GM19455 (cell line): Measurements from ENCODE around the gene SESN1.

Experiments
- ATAC-seq: cut with Tn5 transposase; IDR thresholded peaks from one replicate; pipeline ENCODE4 v1.9.1; 2021; ENCODE audit not compliant: unreplicated experiment

The SESN1 gene

DNA sequence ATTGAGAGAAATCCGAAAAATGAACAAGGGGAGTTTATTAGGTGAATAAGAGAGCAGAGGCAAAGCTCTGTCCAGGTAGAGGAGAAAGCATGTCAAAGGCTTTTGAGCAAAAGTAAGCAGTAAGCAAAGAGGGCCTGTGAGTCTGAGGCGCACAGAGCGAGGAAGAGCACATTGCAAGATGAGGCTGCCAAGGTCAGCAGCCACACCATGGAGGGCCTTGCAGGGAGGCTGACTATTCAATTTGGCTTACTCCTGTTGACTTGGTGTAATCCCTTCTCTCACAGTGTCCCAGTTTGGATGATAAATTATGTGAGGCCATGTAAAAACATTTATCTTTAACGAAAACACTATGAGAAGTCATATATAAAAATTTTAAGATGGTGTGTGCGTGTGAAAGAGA lies 32.4 kb downstream of the SESN1 start:
- ATAC-seq, result no peak

DNA sequence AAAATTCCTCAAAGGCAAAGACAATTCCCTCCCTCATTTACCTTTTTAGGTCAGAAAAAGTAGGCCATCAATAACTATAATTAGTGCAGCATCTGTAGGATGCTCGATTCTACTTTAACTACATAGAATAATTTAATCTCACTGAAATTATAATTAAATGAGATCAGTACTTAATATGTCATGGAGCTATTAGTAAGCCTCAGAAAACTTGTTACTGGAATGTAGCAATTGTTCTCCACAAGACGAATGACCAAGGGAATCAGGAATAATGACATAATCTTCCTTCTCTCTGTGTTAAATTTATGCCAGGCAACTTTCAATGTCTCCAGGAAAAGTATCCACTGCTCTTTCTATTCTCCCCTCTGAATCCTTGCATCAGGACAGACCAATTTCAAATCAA lies 34.1 kb downstream of the SESN1 start:
- ATAC-seq, result no peak

DNA sequence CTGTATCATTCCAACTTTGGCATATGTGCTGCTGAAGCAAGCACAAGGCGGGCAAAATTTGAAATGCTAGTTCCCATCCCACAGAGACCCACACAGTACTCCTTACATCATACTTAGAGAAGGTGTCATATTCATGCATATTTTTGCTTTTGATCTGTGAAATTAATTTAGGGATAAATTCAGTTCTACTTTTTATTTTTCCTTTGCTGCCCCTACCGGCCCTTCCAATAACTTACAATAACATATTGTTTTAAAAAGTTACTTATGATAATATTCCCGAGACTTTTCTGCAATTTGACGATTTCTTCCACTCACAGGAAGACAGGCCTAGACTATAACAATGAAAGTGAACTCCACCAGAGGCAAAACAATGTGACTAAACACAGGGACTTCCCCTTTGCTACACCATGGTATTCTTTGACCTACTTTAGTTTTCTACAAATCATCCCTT lies 35.0 kb downstream of the SESN1 start:
- no peak for ATAC-seq

DNA sequence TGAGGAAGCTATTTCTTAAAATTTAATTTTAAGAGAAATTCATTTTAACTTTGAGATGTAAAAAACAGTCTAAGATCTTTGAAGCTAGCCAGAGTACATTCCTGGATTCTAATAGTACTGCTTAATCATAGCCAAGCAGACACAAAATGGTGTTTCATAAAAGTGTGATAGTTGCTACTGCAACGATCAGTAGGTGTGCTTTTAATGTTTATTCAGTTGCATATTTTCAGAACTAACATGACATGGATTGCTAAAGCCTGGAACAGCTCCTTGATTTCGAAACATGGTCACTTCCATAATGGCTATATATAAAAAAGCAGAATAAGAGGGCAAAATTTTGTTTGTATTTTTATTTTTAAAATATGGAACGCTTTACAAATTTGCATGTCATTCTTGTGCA lies 35.5 kb downstream of the SESN1 start:
- no peak for ATAC-seq

DNA sequence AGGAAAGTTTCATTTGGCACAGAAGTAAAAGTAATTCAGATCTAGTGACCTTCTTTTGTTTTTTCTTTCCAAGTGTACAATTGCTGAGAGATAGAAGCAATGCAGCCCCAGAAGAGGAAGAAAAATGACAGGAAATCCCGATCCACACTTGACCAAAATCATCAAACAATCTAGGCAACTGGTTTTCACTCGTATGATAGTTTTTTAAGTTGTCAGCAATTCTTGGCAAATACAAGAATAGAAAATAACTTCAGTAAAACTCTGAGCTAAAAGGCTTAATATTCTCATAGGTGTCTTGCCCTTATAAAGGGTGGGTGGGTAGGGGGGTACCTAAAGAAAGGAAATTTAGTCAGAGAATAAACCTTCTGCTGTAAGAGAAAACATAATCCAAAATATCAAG lies 36.0 kb downstream of the SESN1 start:
- ATAC-seq, result no peak

DNA sequence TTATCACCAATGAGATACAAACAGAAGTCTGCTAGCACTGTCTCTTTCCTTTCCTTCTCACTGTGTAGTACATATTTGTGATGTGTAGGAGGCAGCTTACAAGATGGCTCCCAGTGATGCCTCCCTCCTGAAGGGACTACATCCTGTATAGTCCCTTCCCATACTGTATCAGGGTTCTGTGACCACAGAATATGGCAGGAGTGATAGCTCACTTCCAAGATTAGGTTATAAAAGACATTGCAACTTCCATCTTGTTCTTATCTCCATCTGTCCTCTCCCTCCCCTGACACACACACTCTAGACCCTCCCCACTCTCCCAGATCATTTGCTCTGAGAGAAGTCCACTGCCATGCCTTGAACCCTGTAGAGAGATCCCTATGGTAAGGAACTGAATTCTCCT lies 38.0 kb downstream of the SESN1 start:
- ATAC-seq, result no peak

DNA sequence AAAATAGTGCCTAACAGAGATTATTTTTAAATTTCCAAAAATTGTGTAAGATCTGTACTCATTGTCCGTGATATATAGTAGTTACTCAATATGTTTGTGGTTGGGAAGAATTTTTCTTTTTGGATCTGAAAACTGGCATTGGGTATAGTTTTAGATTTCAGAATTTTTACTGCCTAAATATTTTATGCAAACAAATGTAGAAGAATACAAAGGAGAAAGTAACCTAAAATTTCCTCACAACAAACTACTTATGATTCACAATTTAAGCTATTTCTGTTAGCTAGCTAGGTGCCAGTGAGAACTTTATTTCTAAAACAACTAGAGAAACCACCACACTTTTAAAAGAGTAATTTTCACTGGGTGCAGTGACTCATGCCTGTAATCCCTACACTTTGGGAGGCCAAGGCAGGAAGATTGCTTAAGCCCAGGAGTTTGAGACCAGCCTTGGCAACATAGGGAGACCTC lies 38.8 kb downstream of the SESN1 start:
- no peak for ATAC-seq

DNA sequence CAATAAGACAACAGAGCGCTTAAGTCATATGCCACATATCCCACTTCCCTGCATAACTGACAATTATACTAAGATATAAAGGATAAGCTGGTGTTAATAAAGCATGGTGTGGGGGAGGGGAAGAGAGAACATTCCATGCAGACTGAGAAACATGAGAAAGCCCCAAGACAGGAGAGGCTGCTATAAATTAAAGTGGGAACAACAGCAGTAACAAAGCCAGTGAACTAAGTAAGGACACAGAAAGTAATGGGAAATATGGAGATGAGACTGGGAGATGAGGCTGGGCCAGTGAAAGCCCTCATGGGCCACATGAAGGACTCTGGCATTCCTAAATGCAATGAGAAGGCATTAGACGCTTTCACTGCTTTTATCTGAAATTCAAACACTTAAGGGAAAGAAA lies 41.3 kb downstream of the SESN1 start:
- no peak for ATAC-seq

DNA sequence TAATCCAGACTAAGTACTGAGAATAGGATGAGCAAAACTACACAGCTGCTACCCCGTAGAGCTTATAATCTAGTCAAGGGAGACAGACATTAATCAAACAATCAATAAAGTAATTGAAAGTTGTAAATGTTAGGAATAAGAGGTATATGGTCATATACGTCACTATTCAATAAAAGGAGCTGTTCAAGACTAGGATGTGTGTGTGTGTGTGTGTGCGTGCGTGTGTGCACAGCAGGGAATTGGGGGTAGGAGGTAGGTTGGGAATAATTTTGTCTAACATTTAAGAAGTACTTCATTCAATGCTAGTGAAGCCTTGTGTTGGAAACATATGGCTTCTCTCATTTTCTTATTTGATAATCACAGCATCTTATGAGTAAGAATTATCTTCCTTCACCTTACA lies 41.8 kb downstream of the SESN1 start:
- no peak for ATAC-seq

DNA sequence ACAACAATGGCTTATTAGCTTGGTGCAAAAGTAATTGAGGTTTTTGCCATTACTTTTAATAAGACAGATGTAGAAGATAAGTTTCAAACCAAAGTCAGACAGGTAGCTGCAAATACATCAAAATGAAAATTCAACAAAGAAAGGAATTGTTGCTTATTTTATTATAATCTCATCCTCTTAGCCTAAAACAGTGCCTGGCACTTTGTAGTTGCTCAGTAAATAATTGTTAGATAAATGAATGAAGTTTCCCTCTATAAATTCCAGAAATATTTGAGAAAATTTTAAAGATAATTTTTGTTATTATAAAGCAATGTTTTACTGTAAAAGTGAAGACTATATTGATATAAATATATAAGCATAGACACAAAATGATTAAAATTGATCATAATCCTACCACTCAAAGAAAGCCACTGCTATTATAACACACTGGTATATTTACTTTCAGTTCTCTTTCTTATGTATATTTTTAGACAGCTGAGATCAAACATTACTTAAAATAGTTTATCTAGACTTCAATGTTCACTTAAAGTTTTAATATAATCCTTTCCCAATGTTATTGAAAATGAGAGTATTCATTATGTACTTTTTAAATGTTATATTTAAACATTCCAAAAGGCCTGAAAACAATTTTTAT lies 42.5 kb downstream of the SESN1 start:
- no peak for ATAC-seq

DNA sequence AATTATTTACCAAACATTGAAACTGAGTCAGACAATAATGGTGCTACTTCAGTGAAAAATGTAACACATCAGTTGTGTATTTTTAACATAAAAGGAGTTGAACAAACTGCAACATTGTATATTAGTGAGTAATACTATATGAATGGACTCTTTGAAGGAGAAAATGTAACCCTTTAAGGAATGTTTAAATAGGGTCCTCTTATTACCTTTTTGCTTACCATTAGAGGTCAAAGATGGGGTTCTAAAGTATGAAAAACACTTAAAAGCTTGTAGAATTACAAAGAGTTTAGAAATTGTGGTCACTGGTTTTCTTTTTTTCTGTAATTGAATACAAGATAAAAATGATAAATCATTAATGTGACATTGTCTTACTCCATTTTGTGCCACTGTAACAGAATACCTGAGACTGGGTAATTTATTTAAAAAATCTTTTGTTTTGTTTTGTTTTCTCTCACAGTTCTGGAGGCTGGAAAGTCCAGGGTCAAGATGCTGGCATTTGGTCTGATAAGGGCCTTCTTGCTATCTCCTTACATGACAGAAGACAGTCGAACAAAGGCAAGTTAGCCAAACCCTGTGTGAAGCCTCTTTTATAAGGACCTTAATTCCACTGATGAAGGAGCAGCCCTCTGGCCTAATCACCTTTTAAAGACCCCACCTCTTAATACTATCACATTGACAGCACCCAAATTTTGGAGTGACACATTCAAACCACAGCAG lies 43.2 kb downstream of the SESN1 start:
- no peak for ATAC-seq

DNA sequence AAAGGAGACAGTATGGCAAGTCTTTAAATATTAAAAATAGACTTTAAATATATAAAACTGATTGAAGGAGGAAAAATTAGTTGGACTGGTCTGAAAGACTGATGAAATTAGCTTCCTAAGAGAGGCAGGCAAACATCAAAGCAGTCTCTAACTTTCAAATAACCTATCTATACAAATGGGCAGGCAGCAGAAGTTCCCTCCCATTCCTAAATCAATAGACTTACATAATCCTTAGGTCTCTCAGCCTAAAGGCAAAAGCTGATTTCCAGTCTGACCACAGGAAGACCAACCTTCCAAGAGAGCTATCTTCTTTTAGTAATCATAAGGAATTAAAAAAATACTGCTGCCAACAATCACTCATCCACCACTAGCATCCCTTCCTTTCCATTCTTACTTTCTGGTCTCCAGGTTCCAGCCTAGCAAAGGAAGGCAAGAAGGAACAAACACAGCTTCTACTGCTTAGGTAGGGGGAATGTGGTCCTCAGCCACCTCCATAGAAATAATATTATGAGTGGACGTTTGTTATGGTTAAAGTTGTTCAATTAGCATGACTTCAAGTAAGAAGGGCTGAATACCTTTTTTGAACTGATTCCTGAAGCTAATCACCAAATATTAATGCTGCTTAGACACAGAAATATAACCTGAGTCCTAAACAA lies 44.1 kb downstream of the SESN1 start:
- no peak for ATAC-seq

DNA sequence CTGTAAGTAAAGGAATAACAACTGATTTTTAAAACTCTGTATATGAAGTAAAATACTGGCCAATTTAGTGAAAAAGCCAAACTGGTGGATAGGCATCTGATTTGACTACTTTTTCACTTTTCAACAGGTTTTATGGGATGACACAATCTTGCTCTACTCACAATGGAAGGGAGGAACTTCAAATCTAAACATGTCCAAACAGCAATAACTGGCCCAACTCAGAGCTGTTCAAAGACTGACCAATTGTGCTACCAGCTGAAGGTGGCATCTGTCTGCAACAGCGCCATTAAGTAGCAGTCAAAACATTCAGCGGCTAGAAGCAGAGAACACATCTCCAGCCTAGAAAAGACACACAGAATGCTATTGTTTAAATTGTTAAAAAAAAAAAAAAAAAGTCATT lies 44.6 kb downstream of the SESN1 start:
- no peak for ATAC-seq

DNA sequence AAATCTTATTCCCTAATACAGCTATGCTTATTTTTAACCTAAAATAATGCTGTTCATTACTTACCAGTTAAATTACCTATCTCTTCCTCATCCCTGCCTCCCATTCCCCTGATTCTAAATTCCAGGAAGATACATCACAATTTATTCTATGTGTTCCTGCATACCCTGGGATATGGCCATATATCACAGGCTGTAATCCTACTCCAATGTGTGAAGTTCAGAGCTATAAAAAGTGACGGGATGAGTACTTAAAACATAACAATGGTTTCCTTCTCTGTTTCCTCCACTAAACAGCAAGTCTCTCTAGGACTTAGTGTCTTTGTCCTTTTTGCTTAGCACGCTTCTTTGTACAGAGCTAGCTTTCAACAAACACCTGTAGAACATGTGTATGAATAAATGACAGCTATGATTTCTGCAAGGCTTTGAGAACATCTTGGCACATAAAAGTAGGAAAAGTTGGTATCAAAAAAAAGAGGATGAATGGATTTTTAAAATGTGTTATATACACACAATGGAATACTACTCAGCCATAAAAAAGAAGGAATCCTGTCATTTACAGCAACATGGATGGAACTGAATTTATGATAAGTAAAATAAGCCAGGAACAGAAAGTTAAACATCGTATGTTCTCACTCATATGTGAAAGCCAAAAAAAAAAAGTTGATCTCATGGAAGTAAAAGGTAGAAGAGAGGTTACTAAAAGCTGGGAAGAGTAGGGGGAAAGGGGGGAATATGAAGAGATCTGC lies 45.8 kb downstream of the SESN1 start:
- ATAC-seq, result no peak

DNA sequence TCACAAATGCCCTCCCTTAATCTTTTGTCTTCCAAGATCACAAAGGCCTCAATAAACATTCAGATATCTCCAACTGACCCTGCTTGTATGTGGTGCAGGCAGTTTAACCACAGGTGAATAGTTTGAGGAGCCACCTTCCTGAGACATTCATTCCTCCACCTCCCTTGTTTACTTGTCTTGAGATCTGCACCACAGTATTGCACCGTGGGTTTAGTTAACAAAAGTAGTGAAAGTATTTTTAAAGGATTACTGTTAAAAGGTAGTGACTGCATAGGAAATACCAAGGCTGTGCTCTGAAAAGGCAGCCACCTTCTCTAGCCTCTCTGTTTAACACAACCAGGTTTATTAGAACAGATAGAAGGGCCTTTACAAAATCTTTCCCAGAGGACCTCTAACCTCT lies 46.5 kb downstream of the SESN1 start:
- no peak for ATAC-seq

DNA sequence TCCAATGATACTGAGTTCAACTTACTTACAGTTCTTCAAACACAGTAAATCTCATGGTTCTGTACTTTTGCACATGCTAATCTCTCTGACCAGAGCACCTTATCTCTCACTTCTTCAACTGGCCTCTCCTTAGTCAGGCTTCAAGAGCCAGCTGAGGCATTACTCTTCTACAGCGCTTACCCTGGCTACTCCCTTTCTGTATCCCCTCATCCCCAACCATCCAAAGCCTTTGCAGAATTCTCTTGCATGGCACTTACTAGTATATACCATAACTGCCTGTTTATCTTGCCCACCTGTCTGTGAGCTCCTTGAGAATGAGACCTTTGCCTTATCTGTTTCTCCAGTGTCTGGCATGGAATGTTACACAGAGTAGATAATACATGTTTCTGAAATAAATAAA lies 49.2 kb downstream of the SESN1 start:
- ATAC-seq, result no peak

DNA sequence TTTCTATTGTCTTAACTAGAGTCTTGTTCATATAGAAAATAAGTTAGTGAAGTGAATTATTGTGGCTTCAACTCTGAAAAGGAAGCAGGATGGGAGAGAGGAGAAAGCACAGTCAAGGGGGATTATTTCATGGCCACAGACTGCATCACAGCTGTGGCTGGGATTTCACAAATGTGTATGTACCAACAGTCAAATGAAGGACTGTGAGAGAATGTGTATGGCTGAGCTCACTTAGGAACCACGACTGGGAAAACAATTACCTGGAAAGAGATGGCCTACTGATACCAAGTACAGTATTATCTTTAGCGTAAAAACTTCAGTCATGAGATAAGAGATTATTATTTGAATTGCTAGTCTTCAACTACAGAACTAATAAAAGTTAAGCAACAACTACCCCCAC lies 54.9 kb downstream of the SESN1 start:
- no peak for ATAC-seq

DNA sequence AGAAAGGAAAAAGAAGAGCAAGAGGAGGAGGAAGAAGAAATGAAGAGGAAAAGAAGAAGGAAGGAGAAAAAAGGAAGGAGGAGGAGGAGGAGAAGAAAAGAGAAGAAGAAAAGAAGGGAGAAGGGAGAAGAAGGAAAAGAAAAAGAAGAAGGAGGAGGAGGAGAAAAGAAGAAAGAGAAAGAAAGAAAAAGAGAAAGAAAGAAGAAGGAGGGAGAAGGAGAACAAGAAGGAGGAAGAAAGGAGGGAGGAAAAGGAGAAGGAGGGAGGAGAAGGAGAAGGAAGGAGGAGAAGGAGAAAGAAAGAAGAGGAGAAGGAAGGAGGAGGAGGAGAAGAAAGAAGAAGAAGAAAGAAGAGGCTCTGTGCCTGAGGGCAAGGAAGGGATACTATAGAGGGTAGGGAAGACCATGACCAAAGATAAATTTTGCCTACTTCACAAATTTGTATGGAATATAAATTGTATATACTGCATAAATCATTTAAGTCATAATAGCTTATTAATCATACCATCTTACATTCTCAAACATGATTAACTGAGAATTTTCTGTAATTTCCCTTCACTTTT lies 55.7 kb downstream of the SESN1 start:
- no peak for ATAC-seq

DNA sequence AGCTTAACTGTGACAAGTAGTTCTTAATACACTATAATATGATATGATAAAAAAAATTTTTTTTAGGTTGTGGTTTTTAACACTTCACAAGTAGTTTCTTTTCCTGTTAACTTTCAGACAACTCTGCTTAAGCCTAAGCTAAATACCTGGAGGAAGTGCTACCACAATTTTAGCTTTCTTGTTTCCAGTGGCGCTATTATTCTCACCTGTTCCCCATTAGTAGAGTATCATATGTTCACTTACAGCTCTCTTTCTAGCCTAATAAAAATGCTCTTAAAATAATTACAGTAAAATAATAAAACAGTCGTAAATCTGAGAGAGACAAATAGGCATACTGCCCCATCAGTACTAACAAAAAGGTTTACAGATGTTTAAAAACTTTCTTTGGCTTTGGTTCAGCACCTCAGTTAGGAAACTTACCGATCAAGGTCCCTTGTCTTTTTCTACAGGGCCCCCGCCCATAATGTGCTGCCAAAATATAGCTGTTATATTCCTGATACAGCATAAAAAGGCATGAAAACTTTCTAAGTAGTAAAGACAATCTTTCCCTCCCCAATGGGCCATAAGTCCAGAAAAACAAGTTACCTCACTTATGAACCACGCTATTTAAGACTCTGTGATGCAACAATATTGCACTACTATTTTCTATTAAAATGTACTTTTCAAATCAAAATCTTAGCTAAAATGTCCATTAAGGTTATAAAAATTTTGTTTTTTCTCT lies 57.9 kb downstream of the SESN1 start:
- no peak for ATAC-seq

DNA sequence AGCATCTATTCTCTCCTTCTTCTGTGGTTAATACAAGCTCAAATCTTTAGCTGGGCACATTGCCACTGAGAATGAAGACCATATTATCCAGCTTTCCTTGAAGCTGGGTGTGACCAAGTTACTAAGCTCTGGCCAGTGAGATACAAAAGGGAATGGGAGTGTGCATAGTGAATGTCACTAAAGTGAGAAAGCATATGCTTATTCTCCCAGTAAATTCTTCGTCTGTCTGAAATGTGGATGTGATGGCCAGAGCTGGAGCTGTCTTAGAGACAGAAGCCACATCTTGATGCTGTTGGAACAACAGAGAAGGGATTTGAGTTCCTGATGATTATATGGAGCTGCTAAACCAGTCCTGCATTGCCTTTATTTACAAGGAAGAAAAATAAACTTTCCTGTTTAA lies 60.1 kb downstream of the SESN1 start:
- ATAC-seq, result no peak

DNA sequence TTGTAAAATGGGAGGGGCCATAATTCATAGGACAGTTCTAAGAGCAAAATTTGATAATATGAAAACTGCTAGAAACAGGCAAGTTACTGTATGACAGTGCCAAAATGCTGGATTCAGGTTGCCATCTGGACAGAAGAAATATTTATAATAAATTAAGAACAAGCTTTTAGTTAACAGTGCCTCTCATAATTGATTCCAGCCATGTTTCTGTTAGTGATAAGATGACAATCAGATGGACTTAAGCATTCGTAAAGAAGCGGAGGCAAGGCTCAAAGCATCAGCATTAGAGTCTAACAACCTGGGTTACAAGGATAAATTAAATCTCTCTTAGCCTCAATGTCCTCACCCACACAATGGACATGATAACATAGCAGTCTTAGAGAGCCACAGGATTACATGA lies 61.0 kb downstream of the SESN1 start:
- ATAC-seq, result no peak
